HG02970 (cell line): Measurements from ENCODE around the gene S100A9.
"Not testable (repeated sequence)": the region's sequence is repeated elsewhere in the genome, so short reads cannot be mapped to it uniquely, and the experiment has no call there.

Experiments used
- ATAC-seq: cut with Tn5 transposase; IDR thresholded peaks from one replicate; pipeline ENCODE4 v1.9.1; 2021; ENCODE audit warnings: mild to moderate bottlenecking, moderate library complexity, moderate number of reproducible peaks; ENCODE audit not compliant: unreplicated experiment, low FRiP score

The S100A9 gene

GRCh38 chr1:153403421-153404085, 45.9 kb downstream of the S100A9 start:
- no peak for ATAC-seq

- ATAC-seq, result no peak
These were observed 46.5 kb downstream of the S100A9 start for GRCh38 chr1:153404086-153404635.

GRCh38 chr1:153404768-153405167, 47.1 kb downstream of the S100A9 start:
- no peak for ATAC-seq

- ATAC-seq, result not testable (repeated sequence)
These were observed 48.4 kb downstream of the S100A9 start for GRCh38 chr1:153405825-153406599.

- not testable (repeated sequence) for ATAC-seq
These were observed 49.6 kb downstream of the S100A9 start for GRCh38 chr1:153407274-153407673.
